Naive thymus-derived CD4-positive, alpha-beta T cell (primary cell): ENCODE measurements around the gene MAP4K5. TPM values are rescaled to one million over a fixed set of nuclear protein-coding genes. Genes with fewer than 3 reads are reported as not detected.
A peak's percentile ranks its signal among the peaks of the same experiment; 100 is the strongest.

Experiments used
- ATAC-seq: fragments of 150-1000 bp; cut with Tn5 transposase; 2 replicates; pipeline ENCODE4 v1.10.0; 2021; ENCODE audit warnings: mild to moderate bottlenecking, moderate library complexity
- CTCF ChIA-PET: fragments of 350-600 bp; sonication (Branson Sonifier 250); formaldehyde crosslinking; loops from one replicate; lab custom pipeline; 2021; ENCODE audit warnings: antibody characterized with exemption; lab: Charles Lee
- POLR2A ChIA-PET: fragments of 350-600 bp; sonication (Branson Sonifier 250); formaldehyde crosslinking; loops from one replicate; lab custom pipeline; 2021; ENCODE audit warnings: antibody characterized with exemption, inconsistent platforms; lab: Charles Lee
- DNase-seq, 9 donors: peaks; one replicate each; pipeline versions ENCODE4 v3.0.0 to v3.0.0-alpha.2; 2020 to 2022; ENCODE audit warnings: mixed read lengths in 1 of 9
- H3K27ac ChIP-seq: one replicate; pipeline ENCODE4 v1.7.0; 2013; ENCODE audit warnings: mild to moderate bottlenecking, low read depth, low read length, moderate library complexity
- H3K27me3 ChIP-seq, 2 donors: one replicate each; pipeline ENCODE4 v1.7.0; 2013; ENCODE audit warnings: low read length in 2 of 2, mild to moderate bottlenecking in 2 of 2, moderate library complexity in 2 of 2; ENCODE audit not compliant: control insufficient read depth in 2 of 2, insufficient read depth in 2 of 2
- H3K36me3 ChIP-seq, 3 experiments: 1 replicate in 2 of 3; 2 replicates in 1 of 3; pipeline ENCODE4 v1.7.0; 2013; ENCODE audit warnings: low read length in 3 of 3, mild to moderate bottlenecking in 3 of 3, moderate library complexity in 1 of 3; ENCODE audit not compliant: insufficient read depth in 3 of 3, control insufficient read depth in 2 of 3
- H3K4me1 ChIP-seq, 2 donors: one replicate each; pipeline ENCODE4 v1.7.0; 2013; ENCODE audit warnings: low read length in 2 of 2, mild to moderate bottlenecking in 2 of 2, moderate library complexity in 1 of 2; ENCODE audit not compliant: control insufficient read depth in 2 of 2, insufficient read depth in 2 of 2
- H3K4me3 ChIP-seq: 2 replicates; pipeline ENCODE4 v1.7.0; 2013; ENCODE audit warnings: mild to moderate bottlenecking, low read length
- H3K9me3 ChIP-seq, 3 experiments: 1 replicate in 2 of 3; 2 replicates in 1 of 3; pipeline ENCODE4 v1.7.0; 2013; ENCODE audit warnings: low read length in 3 of 3; ENCODE audit not compliant: control insufficient read depth in 2 of 3
- H3K27ac Mint-ChIP-seq, 9 donors: one replicate each; pipeline ENCODE4 v1.8.0; 2020 to 2022; ENCODE audit warnings: mixed read lengths in 9 of 9, mild to moderate bottlenecking in 8 of 9, moderate library complexity in 5 of 9, inconsistent platforms in 2 of 9
- H3K27me3 Mint-ChIP-seq, 5 donors: one replicate each; pipeline ENCODE4 v1.8.0; 2021 to 2022; ENCODE audit warnings: mixed read lengths in 5 of 5, mild to moderate bottlenecking in 1 of 5
- H3K36me3 Mint-ChIP-seq, 5 donors: one replicate each; pipeline ENCODE4 v1.8.0; 2020 to 2022; ENCODE audit warnings: mixed read lengths in 5 of 5, mild to moderate bottlenecking in 3 of 5, inconsistent platforms in 1 of 5
- H3K4me1 Mint-ChIP-seq, 7 donors: one replicate each; pipeline ENCODE4 v1.8.0; 2020 to 2022; ENCODE audit warnings: mixed read lengths in 7 of 7, mild to moderate bottlenecking in 3 of 7, inconsistent platforms in 1 of 7
- H3K4me3 Mint-ChIP-seq, 10 donors: one replicate each; pipeline ENCODE4 v1.8.0; 2020 to 2022; ENCODE audit warnings: mild to moderate bottlenecking in 10 of 10, mixed read lengths in 10 of 10, moderate library complexity in 6 of 10, inconsistent platforms in 2 of 10
- H3K9me3 Mint-ChIP-seq, 11 donors: one replicate each; pipeline ENCODE4 v1.8.0; 2020 to 2022; ENCODE audit warnings: mixed read lengths in 11 of 11, mild to moderate bottlenecking in 4 of 11, inconsistent platforms in 1 of 11, moderate library complexity in 1 of 11
- intact Hi-C, 2 donors: fragments of 100-400 bp; cut with micrococcal nuclease; formaldehyde crosslinking; loops; one replicate each; pipeline ENCODE4 v1.15.1; 2023
- polyA plus RNA-seq, 2 donors: library from polyadenylated mRNA; unstranded; fragments of 300-500 nt; fragmentation: Illumina TruSeq; gene quantifications; one replicate each; pipeline ENCODE4 v1.2.3, GENCODE V29; 2021
- total RNA-seq, 6 experiments: library from RNA in 5 of 6; stranded (reverse) in 5 of 6; gene quantifications; 1 replicate in 5 of 6; 2 replicates in 1 of 6; pipeline ENCODE4 v1.2.3 and lab custom pipeline; 2021 to 2026

MAP4K5 gene
- total and polyA plus RNA-seq, 7 experiments from 2014 or later, result 15.4 to 47.5 (median 32.5) TPM

DNA sequence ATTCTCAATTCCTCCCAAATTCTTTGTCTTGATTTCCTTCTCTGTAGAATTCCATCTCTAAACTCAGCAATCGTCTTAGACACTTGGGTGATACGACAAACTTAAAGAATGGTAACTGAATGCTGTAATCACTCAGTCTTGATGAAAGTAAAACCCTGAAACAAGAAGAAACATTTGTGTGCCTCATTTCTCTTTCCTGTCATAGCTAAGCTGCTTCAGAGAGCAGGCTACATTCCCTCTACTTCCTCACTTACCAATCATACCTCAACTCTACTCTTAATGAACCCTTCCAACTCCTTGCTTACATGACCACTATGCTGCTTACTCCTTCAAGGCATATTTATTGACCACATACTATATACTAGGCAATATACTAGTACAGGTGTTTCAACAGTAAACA lies 8.3 kb downstream of the MAP4K5 start:
- H3K9me3 ChIP-seq, result no peaks in the 10 kb centered on the region
- peaks cover 10 to 11% of the 10 kb centered on the region in 2 donors for H3K4me1 ChIP-seq
- Mint-ChIP-seq H3K36me3 (peaks cover 0 to 8% (median 4%) of the 10 kb centered on the region in 5 donors), H3K27me3 (no peaks in the 10 kb centered on the region), H3K4me3 (peak overlapping the region in 6 of 10 donors; percentile 25 to 52 (median 38)), H3K27ac (peak overlapping the region in 5 of 9 donors; percentile 2 to 48 (median 29)), H3K9me3 (peaks cover 0 to 1% (median 0%) of the 10 kb centered on the region in 11 donors), H3K4me1 (peaks cover 49 to 67% (median 64%) of the 10 kb centered on the region in 7 donors)
- H3K4me3 ChIP-seq, result no peak overlapping the region
- ChIA-PET POLR2A (interaction anchor here (0.7 kb wide), 1 partner anchor 230 kb away, joined by 3 read pairs; no protein-coding TSS in a partner anchor), CTCF (interaction anchor here (1.3 kb wide), 1 partner anchor 203 kb away, joined by 3 read pairs; no protein-coding TSS in a partner anchor)
- H3K27me3 ChIP-seq, result no peaks in the 10 kb centered on the region
- intact Hi-C loops, result no loop called here
- no peak overlapping the region for H3K27ac ChIP-seq
- ATAC-seq, result peak; percentile 19
- H3K36me3 ChIP-seq, result no peaks in the 10 kb centered on the region
- no peak for DNase-seq

DNA sequence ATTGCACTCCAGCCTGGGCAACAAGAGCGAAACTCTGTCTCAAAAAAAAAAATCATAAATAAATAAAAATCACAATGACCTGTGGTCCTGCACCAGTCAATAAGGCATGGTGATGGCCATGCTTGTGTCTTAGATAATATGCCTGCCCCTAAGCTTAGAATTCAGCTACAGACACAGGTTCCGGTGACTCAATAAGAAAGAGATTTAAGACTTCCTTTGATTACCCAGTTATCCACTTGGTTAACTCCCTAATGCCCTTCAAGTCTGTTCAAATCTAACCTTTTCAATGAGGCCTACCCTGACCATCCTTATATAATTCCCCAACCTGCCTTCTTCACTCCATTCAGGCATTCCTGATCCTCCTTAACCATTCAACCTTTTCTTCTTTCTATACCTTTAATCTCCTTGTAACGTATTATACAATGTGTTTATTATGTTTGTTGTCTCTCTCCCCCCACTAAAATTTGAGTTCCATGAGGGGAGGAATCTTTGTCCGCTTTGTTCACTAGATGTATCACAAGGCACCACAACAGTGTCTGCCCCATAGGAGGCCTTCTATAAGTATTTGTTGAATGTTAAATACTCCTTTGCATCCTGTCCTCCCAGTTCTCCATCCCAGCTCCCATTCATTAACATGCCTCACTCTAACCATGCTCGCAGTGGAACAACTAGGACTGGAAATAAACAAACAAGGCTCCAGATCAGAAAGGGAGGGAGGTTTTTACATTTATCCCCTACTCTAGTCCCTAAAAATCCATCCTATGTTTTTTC lies 8.9 kb downstream of the MAP4K5 start:
- no peaks in the 10 kb centered on the region for H3K27me3 Mint-ChIP-seq
- peaks cover 49 to 64% (median 60%) of the 10 kb centered on the region in 7 donors for H3K4me1 Mint-ChIP-seq
- H3K9me3 Mint-ChIP-seq, result peaks cover 0 to 1% (median 0%) of the 10 kb centered on the region in 11 donors
- ChIA-PET CTCF (interaction anchor here (1.3 kb wide), 1 partner anchor 202 kb away, joined by 3 read pairs; no protein-coding TSS in a partner anchor), POLR2A (no interaction called here)
- H3K4me3 ChIP-seq, result no peak overlapping the region
- no peak overlapping the region for H3K27ac ChIP-seq
- no peaks in the 10 kb centered on the region for H3K9me3 ChIP-seq
- H3K36me3 Mint-ChIP-seq, result peaks cover 0 to 8% (median 4%) of the 10 kb centered on the region in 5 donors
- H3K4me3 Mint-ChIP-seq, result peak overlapping the region in 5 of 10 donors; percentile 25 to 50 (median 36)
- ATAC-seq (no peak), DNase-seq (no peak)
- no peaks in the 10 kb centered on the region for H3K36me3 ChIP-seq
- H3K4me1 ChIP-seq, result peaks cover 10 to 11% of the 10 kb centered on the region in 2 donors
- H3K27ac Mint-ChIP-seq, result peak overlapping the region in 4 of 9 donors; percentile 2 to 46 (median 18)
- intact Hi-C loops, result no loop called here
- no peaks in the 10 kb centered on the region for H3K27me3 ChIP-seq

GRCh38 chr14:50521912-50522341 lies 10.4 kb downstream of the MAP4K5 start:
- DNase-seq, result peak in 1 of 9 donors; percentile 11
- POLR2A ChIA-PET, result interaction anchor here (1.0 kb wide), 2 partner anchors 9 to 38 kb away, joined by 3 read pairs; no protein-coding TSS in a partner anchor

GRCh38 chr14:50520947-50521815 lies 11.2 kb downstream of the MAP4K5 start:
- H3K4me3 ChIP-seq, result no peak overlapping the region
- DNase-seq (peak in 1 of 9 donors; percentile 51), ATAC-seq (peak; percentile 66)
- Mint-ChIP-seq H3K36me3 (peaks cover 0 to 11% (median 3%) of the 10 kb centered on the region in 5 donors), H3K27ac (peak overlapping the region in 3 of 9 donors; percentile 37 to 87 (median 45)), H3K9me3 (peaks cover 0 to 1% (median 0%) of the 10 kb centered on the region in 11 donors), H3K4me1 (peaks cover 42 to 58% (median 48%) of the 10 kb centered on the region in 7 donors), H3K4me3 (peak overlapping the region in 6 of 10 donors; percentile 2 to 77 (median 48)), H3K27me3 (no peaks in the 10 kb centered on the region)
- ChIA-PET POLR2A (no interaction called here), CTCF (no interaction called here)
- no peaks in the 10 kb centered on the region for H3K36me3 ChIP-seq
- H3K27me3 ChIP-seq, result no peaks in the 10 kb centered on the region
- intact Hi-C loops, result no loop called here
- peaks cover 10 to 11% of the 10 kb centered on the region in 2 donors for H3K4me1 ChIP-seq
- no peak overlapping the region for H3K27ac ChIP-seq
- no peaks in the 10 kb centered on the region for H3K9me3 ChIP-seq

More at GRCh38 chr14:50521912-50522341, 10.4 kb downstream of the MAP4K5 start:
- CTCF ChIA-PET, result interaction anchor here (0.7 kb wide), 1 partner anchor 254 kb away, joined by 4 read pairs; no protein-coding TSS in a partner anchor
- Mint-ChIP-seq H3K4me3 (peak overlapping the region in 7 of 10 donors; percentile 2 to 77 (median 48)), H3K9me3 (peaks cover 0 to 1% (median 0%) of the 10 kb centered on the region in 11 donors), H3K4me1 (peaks cover 48 to 61% (median 54%) of the 10 kb centered on the region in 7 donors), H3K27me3 (no peaks in the 10 kb centered on the region), H3K27ac (peak overlapping the region in 5 of 9 donors; percentile 14 to 87 (median 45)), H3K36me3 (peaks cover 0 to 7% (median 4%) of the 10 kb centered on the region in 5 donors)
- Histone ChIP-seq H3K9me3 (no peaks in the 10 kb centered on the region), H3K27me3 (no peaks in the 10 kb centered on the region), H3K36me3 (no peaks in the 10 kb centered on the region), H3K4me3 (no peak overlapping the region), H3K27ac (no peak overlapping the region), H3K4me1 (peaks cover 10 to 11% of the 10 kb centered on the region in 2 donors)
- intact Hi-C loops, result loop anchor here in 1 of 2 donors (1.0 kb wide), 2 partner anchors 10 to 201 kb away; partner anchors contain the start of gene MAP4K5
- peak; percentile 39 for ATAC-seq

DNA sequence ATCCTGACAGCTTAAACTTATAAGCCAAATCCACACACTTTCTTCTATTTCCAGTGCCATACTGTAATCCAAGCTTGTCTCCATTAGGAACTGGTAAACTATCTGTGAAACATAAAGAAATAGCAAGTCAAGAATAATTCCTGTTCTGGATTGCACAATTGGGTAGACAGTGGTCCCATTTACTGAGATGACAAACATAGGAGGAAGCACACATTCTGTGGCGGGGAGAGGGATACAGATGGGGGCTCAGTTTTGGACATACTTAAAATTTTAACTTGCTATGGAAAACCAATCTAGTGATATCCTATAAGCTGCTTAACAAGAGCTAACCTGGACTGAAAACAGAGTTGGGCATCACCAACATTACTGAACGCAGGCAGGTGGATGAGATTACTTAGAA lies 16.3 kb downstream of the MAP4K5 start:
- H3K36me3 ChIP-seq, result no peaks in the 10 kb centered on the region
- peaks cover 0 to 2% (median 0%) of the 10 kb centered on the region in 11 donors for H3K9me3 Mint-ChIP-seq
- H3K27ac ChIP-seq, result no peak overlapping the region
- ChIA-PET POLR2A (no interaction called here), CTCF (no interaction called here)
- no peak for ATAC-seq
- H3K4me1 ChIP-seq, result peaks cover 0 to 3% of the 10 kb centered on the region in 2 donors
- no peaks in the 10 kb centered on the region for H3K27me3 Mint-ChIP-seq
- no peaks in the 10 kb centered on the region for H3K27me3 ChIP-seq
- no peak overlapping the region for H3K27ac Mint-ChIP-seq
- H3K9me3 ChIP-seq, result no peaks in the 10 kb centered on the region
- no peak overlapping the region for H3K4me3 Mint-ChIP-seq
- peaks cover under 1 to 24% (median 10%) of the 10 kb centered on the region in 7 donors for H3K4me1 Mint-ChIP-seq
- DNase-seq, result no peak
- intact Hi-C loops, result no loop called here
- no peak overlapping the region for H3K4me3 ChIP-seq
- H3K36me3 Mint-ChIP-seq, result peaks cover 0 to 18% (median 2%) of the 10 kb centered on the region in 5 donors

- no peak for DNase-seq
- intact Hi-C loops, result no loop called here
- Mint-ChIP-seq H3K4me1 (peaks cover 4 to 36% (median 24%) of the 10 kb centered on the region in 7 donors), H3K27me3 (no peaks in the 10 kb centered on the region), H3K4me3 (no peak overlapping the region), H3K36me3 (peaks cover 0 to 25% (median 15%) of the 10 kb centered on the region in 5 donors), H3K27ac (no peak overlapping the region), H3K9me3 (peaks cover 0 to 3% (median 0%) of the 10 kb centered on the region in 11 donors)
- H3K36me3 ChIP-seq, result no peaks in the 10 kb centered on the region
- no peak overlapping the region for H3K4me3 ChIP-seq
- H3K9me3 ChIP-seq, result no peaks in the 10 kb centered on the region
- no peak overlapping the region for H3K27ac ChIP-seq
- CTCF ChIA-PET, result no interaction called here
- POLR2A ChIA-PET, result interaction anchor here (0.7 kb wide), 1 partner anchor 108 kb away, joined by 4 read pairs; no protein-coding TSS in a partner anchor
- no peaks in the 10 kb centered on the region for H3K27me3 ChIP-seq
- H3K4me1 ChIP-seq, result no peaks in the 10 kb centered on the region
- ATAC-seq, result no peak
Observed at GRCh38 chr14:50512463-50512862, 19.9 kb downstream of the MAP4K5 start.
